ENCODE data around the gene APOF. TPM values are rescaled to one million over a fixed set of nuclear protein-coding genes. Genes with fewer than 3 reads are reported as not detected.

The APOF gene
- total and polyA plus RNA-seq, 2 of the 8 experiments (the other 6 are each of a cell fraction or from before 2014, with no cell fraction given), result not detected

DNA sequence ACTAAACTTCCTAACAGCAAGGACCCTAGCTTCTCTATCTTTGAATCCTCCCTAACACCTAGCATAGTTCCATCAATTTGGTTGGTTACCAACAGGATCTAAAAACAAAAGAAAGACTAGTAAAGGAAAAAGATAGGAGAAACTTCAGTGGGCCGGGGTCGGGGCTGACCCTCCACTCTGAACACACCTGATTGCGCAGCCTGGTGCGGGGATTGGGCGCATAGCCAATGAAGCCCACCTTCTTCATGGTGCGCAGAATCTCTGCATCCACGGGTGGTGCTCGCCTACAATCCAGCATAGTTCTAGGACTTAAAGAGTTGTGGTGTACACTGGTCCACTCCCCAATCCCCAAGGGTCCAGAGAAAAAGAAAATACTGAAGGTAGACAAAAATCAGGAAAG, 36.5 kb downstream of the APOF start:
- Histone ChIP-seq H3K23me2 (ENCODE audit: low read depth, low read length) (no peaks in the 10 kb centered on the region), H4K20me1 (replicated peaks in 1 of 2; ENCODE audit: control insufficient read depth in 1 of 2, insufficient read depth in 2 of 2, low read length in 2 of 2) (no peaks in the 10 kb centered on the region), H3K56ac (replicated peaks; ENCODE audit: insufficient read length, low read depth, low read length) (no peak overlapping the region), H2BK15ac (ENCODE audit: low read length) (no peak overlapping the region), H3K23ac (ENCODE audit: insufficient read length) (no peak overlapping the region), H3K36me3 (ENCODE audit: control insufficient read depth in 2 of 4, insufficient read depth in 4 of 4, low read length in 3 of 4) (peaks cover 2 to 15% (median 7%) of the 10 kb centered on the region in 4 experiments; a peak in 6 of 8 replicates), H3K18ac (ENCODE audit: extremely low read depth, low read length) (no peak overlapping the region), H4K8ac (ENCODE audit: extremely low read depth, insufficient read depth, low read length) (no peak overlapping the region), H3K4ac (replicated peaks; ENCODE audit: insufficient read length, low read depth, low read length) (no peak overlapping the region), H3K4me3 (ENCODE audit: extremely low read depth in 1 of 4, insufficient read depth in 2 of 4, low read depth in 3 of 4, low read length in 4 of 4) (no peak overlapping the region), H4K5ac (ENCODE audit: insufficient read length, low read depth, low read length) (no peak overlapping the region), H4K91ac (replicated peaks; ENCODE audit: insufficient read length, low read length) (no peak overlapping the region), H2BK5ac (ENCODE audit: low read depth, low read length) (no peak overlapping the region; the same call in 1 of the 2 replicates), H3K79me1 (ENCODE audit: low read depth, low read length) (no peaks in the 10 kb centered on the region), H3K14ac (ENCODE audit: insufficient read length) (no peak overlapping the region), H3K79me2 (ENCODE audit: control insufficient read depth in 1 of 2, insufficient read depth in 2 of 2, low read length in 2 of 2) (no peaks in the 10 kb centered on the region), H3K9me3 (ENCODE audit: insufficient read depth in 2 of 2, low read depth in 1 of 2, low read length in 1 of 2) (no peaks in the 10 kb centered on the region), H2BK12ac (ENCODE audit: low read depth, low read length) (no peak overlapping the region), H2AFZ (ENCODE audit: low read length) (no peak overlapping the region), H3K9ac (replicated peaks in 1 of 4; ENCODE audit: extremely low read depth in 1 of 4, low read depth in 3 of 4, low read length in 3 of 4) (no peak overlapping the region), H3K27me3 (replicated peaks in 1 of 4; ENCODE audit: control insufficient read depth in 3 of 4, extremely low read depth in 1 of 4, insufficient read depth in 3 of 4, low read length in 3 of 4) (no peaks in the 10 kb centered on the region), H3K4me1 (replicated peaks in 1 of 4; ENCODE audit: control insufficient read depth in 3 of 4, insufficient read depth in 4 of 4, low read length in 3 of 4) (no peaks in the 10 kb centered on the region; a peak in 1 of 7 replicates), H3K4me2 (ENCODE audit: insufficient read depth in 1 of 2, low read depth in 2 of 2, low read length in 2 of 2) (no peak overlapping the region), H2BK120ac (replicated peaks; ENCODE audit: low read depth, low read length) (no peak overlapping the region), H2BK20ac (ENCODE audit: low read length) (no peak overlapping the region), H2AK5ac (ENCODE audit: low read depth, low read length) (no peak overlapping the region), H3K27ac (ENCODE audit: low read depth, low read length) (no peak overlapping the region)
- FAIRE-seq, result no peak
- WGBS, 2 experiments (ENCODE audit: extremely low coverage in 1 of 2, insufficient coverage in 1 of 2, insufficient read length in 1 of 2, insufficient replicate concordance in 2 of 2, low coverage in 1 of 2, low lambda C conversion rate in 2 of 2, missing lambda C conversion rate in 1 of 2), result 91% methylated on average over 8 of the region's 8 CpGs; no CpG with 5 or more reads in 1 of the 2 experiments
- ChIA-PET POLR2A (ENCODE audit: partially characterized antibody) (interaction anchor here (1.2 to 2.9 kb wide), 4 partner anchors 10 to 20 kb away, joined by 3 to 11 read pairs (median 7); partner anchors contain the start of gene CNPY2), CTCF (ENCODE audit: partially characterized antibody) (interaction anchor here (1.0 to 2.3 kb wide), 3 partner anchors 10 to 138 kb away, joined by 3 to 9 read pairs (median 6); partner anchors contain the start of gene CNPY2)
- TF ChIP-seq CBX5 (IDR thresholded peaks at IDR 0.05; ENCODE audit: low read depth, low read length), result no peak
- TF ChIP-seq BCL11A (IDR thresholded peaks at IDR 0.05; ENCODE audit: low read depth in 2 of 2, low read length in 2 of 2), result no peak
- TF ChIP-seq, protein P1, sequence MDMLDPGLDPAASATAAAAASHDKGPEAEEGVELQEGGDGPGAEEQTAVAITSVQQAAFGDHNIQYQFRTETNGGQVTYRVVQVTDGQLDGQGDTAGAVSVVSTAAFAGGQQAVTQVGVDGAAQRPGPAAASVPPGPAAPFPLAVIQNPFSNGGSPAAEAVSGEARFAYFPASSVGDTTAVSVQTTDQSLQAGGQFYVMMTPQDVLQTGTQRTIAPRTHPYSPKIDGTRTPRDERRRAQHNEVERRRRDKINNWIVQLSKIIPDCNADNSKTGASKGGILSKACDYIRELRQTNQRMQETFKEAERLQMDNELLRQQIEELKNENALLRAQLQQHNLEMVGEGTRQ (IDR thresholded peaks at IDR 0.05; ENCODE audit: low read length), result no peak
- no peak for DNase-seq (ENCODE audit: low read depth in 1 of 2, low spot score in 2 of 2)
